ENCODE measurements around the gene F10.

DNA sequence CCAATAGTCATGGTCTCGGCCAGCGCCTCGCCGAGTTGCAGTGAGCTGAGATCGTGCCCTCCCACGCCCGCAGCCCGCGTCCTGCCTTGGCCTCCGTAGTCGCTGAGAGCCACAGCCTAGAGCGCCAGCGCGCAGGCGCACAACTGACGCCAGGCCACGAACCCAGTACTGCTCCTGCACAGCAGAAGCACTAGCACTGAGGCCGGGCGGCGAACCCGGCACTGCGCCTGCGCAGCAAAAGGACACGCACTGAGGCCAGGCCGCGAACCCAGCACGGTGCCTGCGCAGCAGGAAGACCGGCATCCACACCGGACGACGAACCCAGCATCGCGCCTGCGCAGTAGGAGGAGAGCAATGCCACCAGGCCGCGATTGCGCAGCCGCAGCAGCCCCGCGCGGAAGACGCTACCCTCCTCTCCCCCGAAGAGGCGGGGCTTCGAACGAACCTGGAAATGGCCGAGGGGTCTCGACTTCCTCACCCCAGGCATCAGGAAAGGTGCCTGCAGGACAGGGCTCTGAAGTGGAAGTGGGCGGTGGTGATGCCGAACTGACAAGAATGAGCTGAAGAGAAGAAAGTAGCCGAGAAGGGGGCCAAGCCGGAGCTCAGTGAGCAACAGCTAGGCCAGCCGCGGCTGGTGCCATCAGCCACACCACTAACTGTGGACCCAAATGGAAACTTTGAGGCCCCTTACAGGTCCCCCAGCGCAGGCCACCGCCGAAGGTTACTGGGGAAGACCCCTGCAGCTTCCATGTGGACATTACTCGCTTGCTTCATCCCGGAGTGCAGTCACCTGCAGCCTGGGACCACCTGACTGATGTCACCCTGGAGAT is 7.5 kb downstream of the F10 start:
- TF ChIP-seq, protein P1, sequence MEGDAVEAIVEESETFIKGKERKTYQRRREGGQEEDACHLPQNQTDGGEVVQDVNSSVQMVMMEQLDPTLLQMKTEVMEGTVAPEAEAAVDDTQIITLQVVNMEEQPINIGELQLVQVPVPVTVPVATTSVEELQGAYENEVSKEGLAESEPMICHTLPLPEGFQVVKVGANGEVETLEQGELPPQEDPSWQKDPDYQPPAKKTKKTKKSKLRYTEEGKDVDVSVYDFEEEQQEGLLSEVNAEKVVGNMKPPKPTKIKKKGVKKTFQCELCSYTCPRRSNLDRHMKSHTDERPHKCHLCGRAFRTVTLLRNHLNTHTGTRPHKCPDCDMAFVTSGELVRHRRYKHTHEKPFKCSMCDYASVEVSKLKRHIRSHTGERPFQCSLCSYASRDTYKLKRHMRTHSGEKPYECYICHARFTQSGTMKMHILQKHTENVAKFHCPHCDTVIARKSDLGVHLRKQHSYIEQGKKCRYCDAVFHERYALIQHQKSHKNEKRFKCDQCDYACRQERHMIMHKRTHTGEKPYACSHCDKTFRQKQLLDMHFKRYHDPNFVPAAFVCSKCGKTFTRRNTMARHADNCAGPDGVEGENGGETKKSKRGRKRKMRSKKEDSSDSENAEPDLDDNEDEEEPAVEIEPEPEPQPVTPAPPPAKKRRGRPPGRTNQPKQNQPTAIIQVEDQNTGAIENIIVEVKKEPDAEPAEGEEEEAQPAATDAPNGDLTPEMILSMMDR (IDR thresholded peaks at IDR 0.05 in 4 of 5, conservative IDR thresholded peaks at IDR 0.05 in 1 of 5), result no peak
- no peak for TF ChIP-seq POLR2A (IDR thresholded peaks at IDR 0.05)
